Loucy (cell line): ENCODE measurements around the gene APLP1.

Source experiments
- H2AFZ ChIP-seq: fragments of 200-600 bp; sonication (generic); 2 replicates; pipeline ENCODE4 v1.6.0; 2016; ENCODE audit warnings: antibody characterized with exemption, mild to moderate bottlenecking, low read length, moderate library complexity
- H3F3A ChIP-seq: fragments of 200-600 bp; 2 replicates; pipeline ENCODE4 v1.6.0; 2016; ENCODE audit warnings: antibody characterized with exemption, low read depth, mild to moderate bottlenecking
- H3K27me3 ChIP-seq: fragments of 200-600 bp; sonication (generic); 2 replicates; pipeline ENCODE4 v1.6.1; 2014; ENCODE audit warnings: low read length, mild to moderate bottlenecking; ENCODE audit not compliant: insufficient read depth, poor library complexity, severe bottlenecking
- H3K36me3 ChIP-seq: fragments of 200-600 bp; sonication (generic); 2 replicates; pipeline ENCODE4 v1.6.1; 2016; ENCODE audit warnings: low read length; ENCODE audit not compliant: insufficient read depth
- H3K4me1 ChIP-seq: fragments of 200-600 bp; sonication (generic); 2 replicates; pipeline ENCODE4 v1.5.1; 2014; ENCODE audit warnings: low read length, mild to moderate bottlenecking; ENCODE audit not compliant: insufficient read depth, poor library complexity, severe bottlenecking
- H3K4me2 ChIP-seq: fragments of 200-600 bp; sonication (generic); 2 replicates; pipeline ENCODE4 v1.6.0; 2014; ENCODE audit warnings: antibody characterized with exemption, low read length, low read depth, mild to moderate bottlenecking; ENCODE audit not compliant: poor library complexity, severe bottlenecking
- H3K4me3 ChIP-seq: fragments of 200-600 bp; sonication (generic); 2 replicates; pipeline ENCODE4 v1.5.1; 2014; ENCODE audit warnings: low read length, mild to moderate bottlenecking, mixed read lengths; ENCODE audit not compliant: poor library complexity, severe bottlenecking
- H3K79me2 ChIP-seq: fragments of 200-600 bp; sonication (generic); 2 replicates; pipeline ENCODE4 v1.6.1; 2014; ENCODE audit warnings: low read length; ENCODE audit not compliant: insufficient read depth
- H3K9ac ChIP-seq: fragments of 200-600 bp; sonication (generic); 2 replicates; pipeline ENCODE4 v1.6.0; 2014; ENCODE audit warnings: mild to moderate bottlenecking, low read depth, low read length, moderate library complexity; ENCODE audit not compliant: poor library complexity, severe bottlenecking
- H3K9me2 ChIP-seq: fragments of 200-600 bp; sonication (generic); replicated peaks from 2 replicates; pipeline ENCODE4 v1.6.1; 2016; ENCODE audit warnings: low read depth, low read length, mixed read lengths
- H3K9me3 ChIP-seq: fragments of 200-600 bp; sonication (generic); 2 replicates; pipeline ENCODE4 v1.6.1; 2014; ENCODE audit warnings: mild to moderate bottlenecking, antibody characterized with exemption, low read length, low read depth; ENCODE audit not compliant: insufficient read depth
- H4K20me1 ChIP-seq: fragments of 200-600 bp; sonication (generic); 2 replicates; pipeline ENCODE4 v1.6.0; 2014; ENCODE audit warnings: antibody characterized with exemption, low read length, mild to moderate bottlenecking; ENCODE audit not compliant: insufficient read depth, poor library complexity, severe bottlenecking
- CTCF ChIP-seq: fragments of 200-600 bp; sonication (generic); conservative IDR thresholded peaks from 2 replicates; pipeline ENCODE4 v1.5.1; 2014; ENCODE audit warnings: mild to moderate bottlenecking, antibody characterized with exemption, low read length
- EZH2phosphoT487 ChIP-seq: fragments of 200-600 bp; IDR thresholded peaks from 2 replicates; pipeline ENCODE4 v1.6.1; 2018; ENCODE audit warnings: antibody characterized with exemption, mild to moderate bottlenecking, moderate library complexity, borderline replicate concordance

Gene APLP1

GRCh38 chr19:35901854-35902661, 33.7 kb downstream of the APLP1 start, which contains the start of gene HCST:
HCST (plus strand) TSS chr19:35902529; CDS start chr19:35902594, 65 bp downstream.
- H3K36me3 ChIP-seq = peaks cover 2% of the 10 kb centered on the region; the same call in 1 of the 2 replicates
- peak within 1 kb of the TSS; percentile 91 for H3K4me2 ChIP-seq
- H2AFZ ChIP-seq = peak within 1 kb of the TSS; percentile 40; the same call in 1 of the 2 replicates
- no peak for TF ChIP-seq EZH2phosphoT487
- H4K20me1 ChIP-seq = peaks cover 3% of the 10 kb centered on the region
- H3K9ac ChIP-seq = peak within 1 kb of the TSS; percentile 88
- no peaks in the 10 kb centered on the region for H3K27me3 ChIP-seq
- no peaks in the 10 kb centered on the region for H3K9me3 ChIP-seq
- H3K4me1 ChIP-seq = peaks cover 56% of the 10 kb centered on the region
- H3K79me2 ChIP-seq = peaks cover 38% of the 10 kb centered on the region
- no peaks in the 10 kb centered on the region for H3F3A ChIP-seq
- H3K4me3 ChIP-seq = peak within 1 kb of the TSS; percentile 82
- no peaks in the 10 kb centered on the region for H3K9me2 ChIP-seq

- Histone ChIP-seq H3K9ac (peak overlapping the region; percentile 88), H3K36me3 (no peaks in the 10 kb centered on the region), H3K4me3 (peak overlapping the region; percentile 82), H2AFZ (peak overlapping the region; percentile 40; the same call in 1 of the 2 replicates), H3K4me1 (peaks cover 50% of the 10 kb centered on the region), H3F3A (no peaks in the 10 kb centered on the region), H3K27me3 (no peaks in the 10 kb centered on the region), H3K4me2 (peak overlapping the region; percentile 91), H4K20me1 (peaks cover 2% of the 10 kb centered on the region), H3K9me2 (no peaks in the 10 kb centered on the region), H3K79me2 (peaks cover 30% of the 10 kb centered on the region), H3K9me3 (no peaks in the 10 kb centered on the region)
- no peak for TF ChIP-seq EZH2phosphoT487
- no peak for TF ChIP-seq CTCF
These were observed 34.6 kb downstream of the APLP1 start for GRCh38 chr19:35902870-35903475.

GRCh38 chr19:35903550-35904179, 35.3 kb downstream of the APLP1 start:
- H2AFZ ChIP-seq = peak overlapping the region; percentile 40; the same call in 1 of the 2 replicates
- H3K79me2 ChIP-seq = peaks cover 23% of the 10 kb centered on the region
- TF ChIP-seq CTCF (no peak), EZH2phosphoT487 (no peak)
- H3K27me3 ChIP-seq = no peaks in the 10 kb centered on the region
- H3F3A ChIP-seq = no peaks in the 10 kb centered on the region
- H3K9ac ChIP-seq = peak overlapping the region; percentile 88
- peak overlapping the region; percentile 91 for H3K4me2 ChIP-seq
- H3K9me3 ChIP-seq = no peaks in the 10 kb centered on the region
- H3K9me2 ChIP-seq = no peaks in the 10 kb centered on the region
- peaks cover 2% of the 10 kb centered on the region for H4K20me1 ChIP-seq
- H3K4me3 ChIP-seq = peak overlapping the region; percentile 82
- H3K36me3 ChIP-seq = no peaks in the 10 kb centered on the region
- peaks cover 43% of the 10 kb centered on the region for H3K4me1 ChIP-seq
